Lower lobe of right lung (tissue), 2 donors: ENCODE data around the gene PRPS1. TPM values are rescaled to one million over a fixed set of nuclear protein-coding genes. Genes with fewer than 3 reads are reported as not detected.

Experiments
- ATAC-seq, 2 donors: fragments of 200-7000 bp; cut with Tn5 transposase; one replicate each; pipeline ENCODE4 v1.9.1; 2020 to 2022; ENCODE audit warnings: mild to moderate bottlenecking in 2 of 2, moderate library complexity in 2 of 2
- DNase-seq: peaks from one replicate; pipeline ENCODE4 v3.0.0-alpha.2; 2020
- H3K27ac ChIP-seq: fragments of 200-600 bp; one replicate; pipeline ENCODE4 v1.8.0; 2022
- H3K27me3 ChIP-seq: fragments of 200-600 bp; one replicate; pipeline ENCODE4 v1.8.0; 2022; ENCODE audit warnings: low read depth
- H3K36me3 ChIP-seq: fragments of 200-600 bp; one replicate; pipeline ENCODE4 v1.8.0; 2022; ENCODE audit warnings: mild to moderate bottlenecking
- H3K4me1 ChIP-seq: fragments of 200-600 bp; one replicate; pipeline ENCODE4 v1.8.0; 2022
- H3K4me3 ChIP-seq: fragments of 200-600 bp; one replicate; pipeline ENCODE4 v1.8.0; 2022; ENCODE audit warnings: mild to moderate bottlenecking
- H3K9me3 ChIP-seq: fragments of 200-600 bp; one replicate; pipeline ENCODE4 v1.8.0; 2022
- CTCF ChIP-seq: fragments of 200-600 bp; IDR thresholded peaks from one replicate; pipeline ENCODE4 v1.8.0; 2022; ENCODE audit warnings: antibody characterized with exemption, mild to moderate bottlenecking
- intact Hi-C: fragments of 100-400 bp; cut with DNase I; formaldehyde crosslinking; loops from one replicate; pipeline ENCODE4 v1.11.0; 2022
- total RNA-seq: library from RNA; stranded (reverse); fragmentation: NEBNext Ultra II Directional; extraction: Animal tissue kit (Norgen Biotek cat#: 25700); gene quantifications from one replicate; pipeline ENCODE4 v1.2.1, GENCODE V29; 2021
- donor health status: DM: no; HTN: yes; CAD: no; lungs with severe emphysema.

PRPS1 gene
- total RNA-seq, 1 donor from 2014 or later = 26.9 TPM

GRCh38 chrX:107699616-107700015 is 71.3 kb downstream of the PRPS1 start:
- Histone ChIP-seq H3K4me1 (peaks cover 12% of the 10 kb centered on the region), H3K27ac (peak overlapping the region; percentile 72), H3K36me3 (no peaks in the 10 kb centered on the region), H3K9me3 (no peaks in the 10 kb centered on the region), H3K4me3 (no peak overlapping the region), H3K27me3 (no peaks in the 10 kb centered on the region)
- intact Hi-C loops = no loop called here
- DNase-seq (no peak), ATAC-seq (peak; percentile 26 to 58)
- no peak for TF ChIP-seq CTCF

- DNase-seq (no peak), ATAC-seq (peak; percentile 90 to 92)
- Histone ChIP-seq H3K27me3 (no peaks in the 10 kb centered on the region), H3K36me3 (no peaks in the 10 kb centered on the region), H3K27ac (peak overlapping the region; percentile 72), H3K4me3 (no peak overlapping the region), H3K4me1 (peaks cover 12% of the 10 kb centered on the region), H3K9me3 (no peaks in the 10 kb centered on the region)
- intact Hi-C loops = no loop called here
- TF ChIP-seq CTCF = no peak
These were observed 72.0 kb downstream of the PRPS1 start for GRCh38 chrX:107700317-107700774.

Other genes starting within 250 kb of the PRPS1 start
- gene FRMPD3, start 178.9 kb upstream of the PRPS1 start, total RNA-seq = 0.24 TPM
- gene TSC22D3, start 147.3 kb downstream of the PRPS1 start, total RNA-seq = 350 TPM
- gene NCBP2L, start 149.2 kb downstream of the PRPS1 start, total RNA-seq = not detected
- 20.3 TPM for gene MID2, start 197.4 kb downstream of the PRPS1 start, total RNA-seq